HepG2 (cell line): ENCODE measurements around the gene KNL1. TPM values are rescaled to one million over a fixed set of nuclear protein-coding genes. Genes with fewer than 3 reads are reported as not detected.

Experiments used
- ATAC-seq: fragments of 200-7000 bp; cut with Tn5 transposase; 3 replicates; pipeline ENCODE4 v1.9.1; 2020; ENCODE audit warnings: mild to moderate bottlenecking, moderate library complexity
- BruUV-seq: library from RNA; stranded (reverse); fragments of 400-500 nt; replicated peaks from 2 replicates; lab custom pipeline; 2021; lab: Mats Ljungman, UMichigan
- CTCF ChIA-PET: fragments of 300-600 bp; formaldehyde crosslinking; extraction: SDS; loops from one replicate; lab custom pipeline; 2021; ENCODE audit warnings: low total read pairs, inconsistent platforms, low intra/inter-chr PET ratio; lab: Yijun Ruan, JAX
- POLR2A ChIA-PET: fragments of 350-600 bp; sonication (Branson Sonifier 250); formaldehyde crosslinking; loops from one replicate; lab custom pipeline; 2020; ENCODE audit warnings: antibody characterized with exemption, inconsistent platforms; lab: Yijun Ruan, JAX
- DNase-seq: peaks from one replicate; pipeline ENCODE4 v3.0.0-alpha.2; 2015; ENCODE audit warnings: low spot score
- FAIRE-seq: peaks from 3 replicates; lab custom pipeline; 2011; peaks lifted over from hg19 to GRCh38; lab: Jason Lieb, UNC
- H2AFZ ChIP-seq: one replicate; pipeline ENCODE4 v1.6.1; 2011; ENCODE audit warnings: low read length, inconsistent platforms
- H3K27ac ChIP-seq: fragments of 300-600 bp; 3 replicates; pipeline ENCODE4 v1.8.0; 2011; ENCODE audit warnings: mixed run types, mild to moderate bottlenecking, mixed read lengths, low read length, inconsistent platforms; ENCODE audit not compliant: insufficient read depth; ENCODE audit errors: extremely low read length
- H3K27me3 ChIP-seq, 2 experiments: fragments of 200-600 bp in 1 of 2; 2 replicates in 1 of 2; 3 replicates in 1 of 2; pipeline versions ENCODE4 v1.6.0 to v1.8.0; 2011; ENCODE audit warnings: low read length in 2 of 2, mild to moderate bottlenecking in 2 of 2, moderate library complexity in 2 of 2, inconsistent platforms in 1 of 2; ENCODE audit not compliant: insufficient read depth in 2 of 2, control insufficient read depth in 1 of 2
- H3K36me3 ChIP-seq, 2 experiments: fragments of 200-600 bp in 1 of 2; replicated peaks in 1 of 2; 2 replicates in 1 of 2; 3 replicates in 1 of 2; pipeline versions ENCODE4 v1.5.1 to v1.8.0; 2011; ENCODE audit warnings: low read length in 2 of 2, inconsistent platforms in 1 of 2; ENCODE audit not compliant: insufficient read depth in 2 of 2, control insufficient read depth in 1 of 2
- H3K4me1 ChIP-seq: 2 replicates; pipeline ENCODE4 v1.5.1; 2012; ENCODE audit warnings: low read length, inconsistent platforms; ENCODE audit not compliant: insufficient read depth
- H3K4me2 ChIP-seq: 2 replicates; pipeline ENCODE4 v1.6.0; 2011; ENCODE audit warnings: low read depth, low read length, inconsistent platforms
- H3K4me3 ChIP-seq, 3 experiments: fragments of 200-600 bp in 1 of 3; sonication (generic), shearing (Covaris generic) in 1 of 3; replicated peaks in 1 of 3; 2 replicates each; pipeline ENCODE4 v1.5.1; 2011 to 2016; ENCODE audit warnings: low read length in 3 of 3, inconsistent platforms in 2 of 3, low read depth in 2 of 3, mild to moderate bottlenecking in 2 of 3, control low read depth in 1 of 3, mixed read lengths in 1 of 3; ENCODE audit not compliant: insufficient read depth in 1 of 3
- H3K79me2 ChIP-seq: one replicate; pipeline ENCODE4 v1.6.1; 2011; ENCODE audit warnings: low read length, inconsistent platforms; ENCODE audit not compliant: insufficient read depth
- H3K9ac ChIP-seq: 2 replicates; pipeline ENCODE4 v1.6.0; 2011; ENCODE audit warnings: mild to moderate bottlenecking, low read depth, low read length, inconsistent platforms; ENCODE audit not compliant: insufficient read depth
- H3K9me3 ChIP-seq: 2 replicates; pipeline ENCODE4 v1.5.1; 2012; ENCODE audit warnings: mild to moderate bottlenecking, low read length
- H4K20me1 ChIP-seq: 2 replicates; pipeline ENCODE4 v1.6.0; 2011; ENCODE audit warnings: inconsistent platforms, mild to moderate bottlenecking, low read length, moderate library complexity; ENCODE audit not compliant: insufficient read depth
- ATRX ChIP-seq: sonication (generic); formaldehyde crosslinking; IDR thresholded peaks from 2 replicates; pipeline ENCODE4 v1.4.0; 2020; ENCODE audit warnings: missing genetic modification reagents, borderline replicate concordance
- RFX3 ChIP-seq: IDR thresholded peaks from 2 replicates; pipeline ENCODE4 v1.6.1; 2016; ENCODE audit warnings: missing biosample characterization, missing genetic modification reagents
- SIN3B ChIP-seq: fragments of 150-350 bp; IDR thresholded peaks from 2 replicates; pipeline ENCODE4 v1.6.1; 2014; ENCODE audit warnings: low read length
- ZNF10 ChIP-seq: sonication (generic); formaldehyde crosslinking; IDR thresholded peaks from 2 replicates; pipeline ENCODE4 v1.4.0; 2020; ENCODE audit warnings: mild to moderate bottlenecking, low read depth, missing genetic modification reagents, borderline replicate concordance
- WGBS: methylation state at CpG from one replicate; pipeline ENCODE4 v1.1.6; 2017; ENCODE audit warnings: low lambda C conversion rate; 5-methylcytosine and 5-hydroxymethylcytosine counted together
- in situ Hi-C: cut with HindIII; loops from 2 replicates; pipeline ENCODE4 v1.10.0; 2017; ENCODE audit warnings: low pct_unique_long_range_greater_than_20kb; ENCODE audit not compliant: extremely low pct_ligation_motif_present
- intact Hi-C: fragments of 100-400 bp; cut with micrococcal nuclease; formaldehyde crosslinking; loops from one replicate; pipeline ENCODE4 v1.10.0; 2022; ENCODE audit not compliant: unreplicated experiment
- polyA plus RNA-seq, 8 experiments: library from polyadenylated mRNA; depleted of rRNA in 3 of 8; stranded (reverse) in 7 of 8; unstranded in 1 of 8; fragments of >200 nt; fragmentation: Illumina TruSeq in 4 of 8; extraction: Trizol in 4 of 8; gene quantifications; 2 replicates each; pipeline versions ENCODE4 v1.2.1 to v1.2.3, GENCODE V29; 2011 to 2016; ENCODE audit warnings: low read depth in 4 of 8, missing spikeins in 1 of 8, mixed read lengths in 1 of 8; ENCODE audit not compliant: insufficient read depth in 1 of 8
- total RNA-seq, 5 experiments: library from RNA; depleted of rRNA; stranded (reverse); fragments of >200 nt; fragmentation: Illumina TruSeq; extraction: Trizol; gene quantifications; 2 replicates each; pipeline ENCODE4 v1.2.3, GENCODE V29; 2016; ENCODE audit warnings: low read depth in 1 of 5
- TF ChIP-seq, protein P1 (sequence below): sonication (generic); formaldehyde crosslinking; IDR thresholded peaks from 2 replicates; pipeline ENCODE4 v1.8.0; 2022; ENCODE audit warnings: missing genetic modification reagents, mild to moderate bottlenecking, borderline replicate concordance

Gene KNL1
- total and polyA plus RNA-seq, 2 of the 13 experiments (the other 11 are each of a cell fraction or from before 2014, with no cell fraction given) = 8.0 to 21.4 TPM

DNA sequence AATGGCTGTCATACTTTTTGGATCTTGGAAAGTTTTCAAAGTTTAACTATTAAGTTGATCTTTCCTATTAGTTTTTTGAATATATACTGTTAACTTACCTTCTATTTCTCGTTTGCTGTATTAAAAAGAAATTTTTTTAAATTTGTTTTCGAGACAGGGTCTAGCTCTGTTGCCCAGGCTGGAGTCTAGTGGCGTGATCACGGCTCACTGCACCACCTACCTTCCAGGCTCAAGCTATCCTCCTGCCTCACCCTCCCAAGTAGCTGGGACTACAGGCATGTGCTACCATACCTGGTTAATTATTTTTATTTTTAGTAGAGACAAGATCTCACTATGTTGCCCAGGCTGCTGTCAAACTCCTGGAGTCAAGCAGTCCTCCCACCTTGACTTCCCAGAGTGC lies 4.6 kb downstream of the KNL1 start:
- Histone ChIP-seq H3K9ac (no peak overlapping the region), H3K27ac (no peak overlapping the region), H3K27me3 (no peaks in the 10 kb centered on the region; a peak in 1 of 5 replicates), H3K4me2 (no peak overlapping the region), H4K20me1 (no peaks in the 10 kb centered on the region), H3K4me3 (no peak overlapping the region), H3K79me2 (peaks cover 64% of the 10 kb centered on the region), H2AFZ (no peak overlapping the region), H3K9me3 (no peaks in the 10 kb centered on the region), H3K4me1 (peaks cover 15% of the 10 kb centered on the region; the same call in 1 of the 2 replicates), H3K36me3 (no peaks in the 10 kb centered on the region; a peak in 1 of 5 replicates)
- no TSS peak for BruUV-seq
- WGBS = 79% methylated on average over 4 of the region's 4 CpGs
- intact Hi-C loops (loop anchor here (10.0 kb wide), 2 partner anchors 96 to 156 kb away; partner anchors contain the start of genes RAD51 and RMDN3), in situ Hi-C loops (no loop called here)
- no peak for DNase-seq
- ChIA-PET POLR2A (no interaction called here), CTCF (no interaction called here)
- ATAC-seq = no peak
- no peak for FAIRE-seq
- TF ChIP-seq RFX3 (CRISPR knock-in tag) (no peak), ATRX (CRISPR knock-in tag) (no peak), SIN3B (no peak)

DNA sequence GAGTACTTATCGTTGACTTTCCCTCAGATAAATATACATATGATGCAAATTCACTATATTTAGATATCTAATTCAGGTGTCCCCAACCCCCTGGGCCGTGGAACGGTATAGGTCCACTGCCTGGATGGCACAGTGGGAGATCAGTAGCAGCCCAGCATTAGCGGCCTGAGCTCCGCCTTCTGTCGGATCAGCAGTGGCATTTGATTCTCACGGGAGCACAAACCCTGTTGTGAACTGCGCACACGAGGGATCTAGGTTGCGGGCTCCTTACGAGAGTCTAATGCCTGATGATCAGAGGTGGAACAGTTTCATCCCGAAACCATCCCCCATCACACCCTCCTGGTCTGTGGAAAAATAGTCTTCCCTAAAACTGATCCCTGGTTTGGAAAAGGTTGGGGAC lies 6.9 kb downstream of the KNL1 start:
- Histone ChIP-seq H3K36me3 (peaks cover 1 to 7% of the 10 kb centered on the region in 2 experiments; a peak in 3 of 5 replicates), H3K79me2 (peaks cover 49% of the 10 kb centered on the region), H3K9ac (no peak overlapping the region), H3K4me3 (no peak overlapping the region), H3K9me3 (no peaks in the 10 kb centered on the region), H3K27me3 (no peaks in the 10 kb centered on the region), H4K20me1 (no peaks in the 10 kb centered on the region), H3K4me2 (no peak overlapping the region), H3K27ac (no peak overlapping the region), H2AFZ (no peak overlapping the region), H3K4me1 (peaks cover 12% of the 10 kb centered on the region; the same call in 1 of the 2 replicates)
- TF ChIP-seq, protein P1, sequence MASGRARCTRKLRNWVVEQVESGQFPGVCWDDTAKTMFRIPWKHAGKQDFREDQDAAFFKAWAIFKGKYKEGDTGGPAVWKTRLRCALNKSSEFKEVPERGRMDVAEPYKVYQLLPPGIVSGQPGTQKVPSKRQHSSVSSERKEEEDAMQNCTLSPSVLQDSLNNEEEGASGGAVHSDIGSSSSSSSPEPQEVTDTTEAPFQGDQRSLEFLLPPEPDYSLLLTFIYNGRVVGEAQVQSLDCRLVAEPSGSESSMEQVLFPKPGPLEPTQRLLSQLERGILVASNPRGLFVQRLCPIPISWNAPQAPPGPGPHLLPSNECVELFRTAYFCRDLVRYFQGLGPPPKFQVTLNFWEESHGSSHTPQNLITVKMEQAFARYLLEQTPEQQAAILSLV = no peak
- no peak for TF ChIP-seq ZNF10 (CRISPR knock-in tag)
- DNase-seq = no peak
- 96% methylated on average over 12 of the region's 12 CpGs for WGBS
- FAIRE-seq = no peak
- no TSS peak for BruUV-seq
- in situ Hi-C loops = no loop called here
- CTCF ChIA-PET = no interaction called here
- intact Hi-C loops = no loop called here
- POLR2A ChIA-PET = no interaction called here
- ATAC-seq = no peak
